C1 segment of cervical spinal cord (tissue), 14 donors: ENCODE measurements around the gene CRYBB1.

ENCODE experiments used
- DNase-seq, 14 donors: peaks; one replicate each; lab custom pipeline; 2025; lab: John Stamatoyannopoulos, UW

The CRYBB1 gene

GRCh38 chr22:26606611-26607010 is 11.2 kb downstream of the CRYBB1 start:
- DNase-seq, result no peak

- no peak for DNase-seq
Observed at GRCh38 chr22:26604368-26604767, 13.5 kb downstream of the CRYBB1 start.

GRCh38 chr22:26602127-26602526 is 15.7 kb downstream of the CRYBB1 start:
- no peak for DNase-seq

GRCh38 chr22:26601726-26602125 is 16.1 kb downstream of the CRYBB1 start:
- DNase-seq, result no peak

- DNase-seq, result no peak
Observed at GRCh38 chr22:26599505-26599904, 18.3 kb downstream of the CRYBB1 start.

- DNase-seq, result no peak
Observed at GRCh38 chr22:26597480-26597879, 20.3 kb downstream of the CRYBB1 start.

- no peak for DNase-seq
Observed at GRCh38 chr22:26597026-26597425, 20.8 kb downstream of the CRYBB1 start.

GRCh38 chr22:26593763-26594162 is 24.1 kb downstream of the CRYBB1 start:
- DNase-seq, result no peak

GRCh38 chr22:26592421-26592891 is 25.4 kb downstream of the CRYBB1 start:
- DNase-seq, result no peak

- DNase-seq, result peak in 13 of 14 donors; percentile 22 to 81 (median 54)
Observed at GRCh38 chr22:26589845-26590736, 27.7 kb downstream of the CRYBB1 start, which contains the start of gene TPST2. TPST2 (minus strand) TSS chr22:26590132; CDS start chr22:26541630, 48,502 bp downstream.

- DNase-seq, result no peak
Observed at GRCh38 chr22:26589367-26589844, 28.4 kb downstream of the CRYBB1 start.

- DNase-seq, result no peak
Observed at GRCh38 chr22:26588729-26589366, 29.0 kb downstream of the CRYBB1 start.

GRCh38 chr22:26587991-26588613 is 29.7 kb downstream of the CRYBB1 start:
- no peak for DNase-seq

GRCh38 chr22:26586556-26587325 is 31.1 kb downstream of the CRYBB1 start:
- DNase-seq, result no peak

- peak in 2 of 14 donors; percentile 7 to 12 for DNase-seq
Observed at GRCh38 chr22:26585104-26585790, 32.6 kb downstream of the CRYBB1 start.

- DNase-seq, result no peak
Observed at GRCh38 chr22:26584010-26584409, 33.8 kb downstream of the CRYBB1 start.

GRCh38 chr22:26581633-26582168 is 36.1 kb downstream of the CRYBB1 start:
- no peak for DNase-seq

GRCh38 chr22:26581026-26581425 is 36.8 kb downstream of the CRYBB1 start:
- no peak for DNase-seq

- no peak for DNase-seq
Observed at GRCh38 chr22:26580240-26580962, 37.4 kb downstream of the CRYBB1 start.
